CD4-positive, alpha-beta T cell treated with Interleukin-4 for 4 hours (primary cell): ENCODE results near the gene ARHGEF3.
A peak's percentile ranks its signal among the peaks of the same experiment; 100 is the strongest.
"Not testable (repeated sequence)": the region's sequence is repeated elsewhere in the genome, so short reads cannot be mapped to it uniquely, and the experiment has no call there.

Experiments used
- DNase-seq: peaks from one replicate; pipeline ENCODE4 v3.0.0-alpha.2; 2020

The ARHGEF3 gene

GRCh38 chr3:56720849-56721248, 80.9 kb downstream of the ARHGEF3 start:
- DNase-seq, result no peak

DNA sequence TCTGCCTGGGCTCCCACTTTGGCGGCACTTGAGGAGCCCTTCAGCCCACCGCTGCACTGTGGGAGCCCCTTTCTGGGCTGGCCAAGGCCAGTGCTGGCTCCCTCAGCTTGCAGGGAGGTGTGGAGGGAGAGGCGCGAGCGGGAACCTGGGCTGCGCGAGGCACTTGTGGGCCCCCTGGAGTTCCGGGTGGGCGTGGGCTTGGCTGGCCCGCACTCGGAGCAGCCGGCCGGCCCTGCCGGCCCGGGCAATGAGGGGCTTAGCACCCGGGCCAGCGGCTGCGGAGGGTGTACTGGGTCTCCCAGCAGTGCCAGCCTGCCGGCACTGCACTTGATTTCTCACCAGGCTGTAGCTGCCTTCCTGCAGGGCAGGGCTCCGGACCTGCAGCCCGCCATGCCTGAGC, 82.9 kb downstream of the ARHGEF3 start:
- DNase-seq, result not testable (repeated sequence)

DNA sequence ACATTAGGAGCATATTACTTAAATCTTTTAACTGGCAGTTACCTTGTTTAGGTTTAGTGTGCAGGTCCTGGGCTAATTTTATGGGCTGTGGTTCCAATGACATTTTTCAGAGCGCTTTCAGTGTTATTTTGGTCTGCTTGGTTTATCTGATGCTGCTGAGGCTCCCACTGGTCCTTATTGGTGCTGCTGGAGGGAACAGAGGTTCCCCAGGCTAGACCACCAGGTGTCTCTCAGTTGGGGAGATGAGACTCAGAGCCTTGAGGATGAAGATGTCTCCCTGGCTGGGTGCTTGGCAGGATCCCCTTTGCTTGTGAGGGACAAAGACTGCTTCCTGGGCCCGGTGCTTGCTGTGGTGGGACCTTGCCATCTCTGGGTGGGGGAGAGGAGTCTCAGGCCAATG, 90.4 kb downstream of the ARHGEF3 start:
- DNase-seq, result no peak

DNA sequence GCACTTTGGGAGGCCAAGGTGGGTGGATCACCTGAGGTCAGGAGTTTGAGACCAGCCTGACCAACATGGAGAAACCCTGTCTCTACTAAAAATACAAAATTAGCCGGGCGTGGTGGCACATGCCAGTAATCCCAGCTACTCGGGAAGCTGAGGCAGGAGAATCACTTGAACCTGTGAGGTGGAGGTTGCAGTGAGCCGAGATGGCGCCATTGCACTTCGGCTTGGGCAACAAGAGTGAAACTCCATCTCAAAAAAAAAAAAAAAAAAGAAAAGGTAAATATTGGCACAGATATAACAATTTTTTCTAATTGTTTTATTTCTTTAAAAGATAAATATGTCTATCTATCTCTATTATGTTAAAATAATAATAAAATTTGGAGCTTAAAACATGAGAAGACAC, 94.3 kb downstream of the ARHGEF3 start:
- peak; percentile 29 for DNase-seq

- no peak for DNase-seq
Observed at GRCh38 chr3:56706629-56707028, 95.1 kb downstream of the ARHGEF3 start.

- DNase-seq, result no peak
Observed at GRCh38 chr3:56704706-56705105, 97.0 kb downstream of the ARHGEF3 start.

DNA sequence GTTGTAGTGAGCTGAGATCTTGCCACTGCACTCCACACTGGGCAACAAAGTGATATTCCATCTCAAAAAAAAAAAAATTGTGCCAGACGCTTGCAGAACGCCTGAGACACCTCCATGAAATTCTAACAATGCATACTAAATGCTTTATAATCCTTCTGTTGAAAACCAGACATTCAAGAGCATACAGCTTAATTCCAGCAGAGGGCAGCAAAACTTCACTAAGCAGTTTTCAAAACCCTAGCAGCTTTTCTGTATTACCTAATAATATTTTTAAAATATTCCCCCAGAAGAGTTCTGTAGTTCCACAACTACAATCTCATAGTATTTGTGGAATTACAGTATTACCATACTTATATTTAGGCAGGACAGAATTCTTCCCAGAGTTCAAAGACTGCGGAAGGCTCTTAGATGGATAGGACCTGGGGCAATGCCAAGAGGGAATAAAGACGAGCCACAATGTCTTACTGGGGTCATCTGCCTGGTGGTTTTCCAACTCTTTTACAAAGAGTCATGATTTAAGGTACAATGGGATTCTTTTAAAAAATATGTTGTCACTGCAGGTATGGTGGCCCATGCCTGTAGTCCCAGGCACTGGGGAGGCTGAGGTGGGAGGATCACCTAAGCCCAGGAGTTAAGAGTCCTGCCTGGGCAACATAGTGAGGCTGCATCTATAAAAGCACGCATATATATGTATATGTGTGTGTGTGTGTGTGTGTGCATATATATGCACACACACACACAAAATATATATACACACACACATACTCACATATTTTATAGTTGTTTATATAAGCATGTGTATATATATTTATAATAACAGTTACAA, 99.0 kb downstream of the ARHGEF3 start:
- peak; percentile 78 for DNase-seq

- DNase-seq, result no peak
Observed at GRCh38 chr3:56700151-56700550, 101.6 kb downstream of the ARHGEF3 start.

DNA sequence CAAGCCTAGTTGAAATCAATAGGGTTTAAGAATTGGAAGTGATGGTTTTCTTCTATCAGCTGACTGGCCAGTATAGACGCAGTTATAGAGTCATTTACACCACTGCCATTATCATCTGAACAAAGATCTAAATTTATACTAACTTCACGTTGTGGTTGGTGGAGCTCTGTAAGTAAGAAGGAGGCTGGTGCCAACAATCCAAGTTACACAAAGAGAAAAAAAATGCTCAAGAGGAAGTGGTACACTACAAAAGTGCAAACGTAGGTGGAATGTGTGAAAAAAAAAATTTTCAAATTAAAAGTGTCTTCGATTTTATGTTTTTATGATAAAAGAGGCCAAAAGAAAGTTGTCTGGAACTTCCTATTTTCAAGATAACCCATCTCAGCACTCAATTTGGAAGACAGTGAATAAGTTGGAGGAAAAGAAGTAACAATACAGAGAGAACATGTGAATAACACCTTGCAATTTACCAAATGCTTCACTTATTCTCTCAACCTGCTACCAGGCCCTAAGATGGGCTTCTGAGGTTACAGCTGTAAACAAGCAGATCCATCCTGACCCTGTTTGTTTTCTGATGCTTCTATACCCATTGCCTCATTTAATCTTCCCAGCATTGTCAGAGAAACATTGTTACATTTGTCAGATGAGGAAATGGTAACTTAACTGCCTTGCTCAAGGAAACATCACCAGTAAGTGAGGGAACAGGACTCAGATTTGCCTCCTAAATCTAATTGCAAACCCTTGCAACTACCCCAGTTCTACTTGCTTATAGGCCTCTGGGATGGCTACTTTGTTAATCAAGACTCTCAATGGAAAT, 106.7 kb downstream of the ARHGEF3 start:
- peak; percentile 51 for DNase-seq

GRCh38 chr3:56693750-56694149, 108.0 kb downstream of the ARHGEF3 start:
- DNase-seq, result no peak

GRCh38 chr3:56692520-56693433, 109.0 kb downstream of the ARHGEF3 start:
- DNase-seq, result peak; percentile 72

- not testable (repeated sequence) for DNase-seq
Observed at GRCh38 chr3:56692001-56692365, 109.8 kb downstream of the ARHGEF3 start.

- no peak for DNase-seq
Observed at GRCh38 chr3:56691165-56692000, 110.4 kb downstream of the ARHGEF3 start.

DNA sequence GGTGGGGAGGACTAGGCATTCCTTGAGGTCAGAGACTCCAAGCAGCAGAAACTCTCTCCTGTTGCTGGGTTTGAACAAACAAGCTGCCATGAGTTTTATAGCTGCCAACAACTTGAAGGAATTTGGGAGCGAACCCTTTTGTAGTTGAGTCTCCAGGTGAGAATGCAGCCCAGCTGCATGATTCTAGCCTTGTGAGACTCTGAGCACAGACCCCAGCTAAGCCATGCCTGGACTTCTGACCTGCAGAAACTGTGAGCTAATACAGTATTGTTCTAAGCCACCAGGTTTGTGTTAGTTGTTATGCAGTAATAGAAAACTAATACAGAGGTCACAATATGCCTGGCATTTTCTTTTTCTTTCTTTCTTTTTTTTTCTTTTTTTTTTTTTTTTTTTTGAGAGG, 112.4 kb downstream of the ARHGEF3 start:
- no peak for DNase-seq

GRCh38 chr3:56688191-56688590, 113.6 kb downstream of the ARHGEF3 start:
- DNase-seq, result no peak

- no peak for DNase-seq
Observed at GRCh38 chr3:56684029-56684428, 117.7 kb downstream of the ARHGEF3 start.

DNA sequence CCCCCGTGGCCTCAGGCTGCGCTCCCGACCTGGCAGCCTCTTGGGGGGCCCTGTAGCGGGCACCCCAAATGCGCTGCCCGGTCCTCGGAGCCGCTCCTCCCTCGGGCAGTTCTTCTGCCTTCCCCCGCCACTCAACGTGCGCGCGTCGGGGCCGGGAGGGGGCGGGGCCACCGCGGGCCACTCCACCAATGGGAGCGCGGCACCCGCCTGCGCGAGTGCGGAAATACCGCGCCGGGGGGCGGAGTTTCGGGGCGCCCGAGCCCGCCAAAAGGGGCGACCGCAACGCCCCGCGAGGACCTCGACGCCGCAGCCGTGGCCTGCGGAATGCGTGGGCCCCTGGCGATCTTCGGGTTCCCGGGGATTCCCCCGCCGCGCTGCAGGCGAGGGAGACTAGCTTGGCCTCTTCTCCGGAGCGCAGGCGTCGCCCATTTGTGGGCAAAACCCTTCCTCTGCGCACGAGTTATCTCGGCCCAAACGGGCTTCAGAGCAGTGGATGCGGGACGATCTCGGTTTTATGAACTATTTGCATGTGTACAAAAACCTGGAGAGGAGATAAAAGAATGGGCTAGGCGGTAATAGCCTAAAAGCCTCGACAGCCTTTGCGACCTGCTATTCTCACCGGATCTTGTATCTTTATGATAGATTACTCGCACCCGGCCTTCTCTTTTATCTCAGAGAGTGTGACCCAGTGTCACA, 118.5 kb downstream of the ARHGEF3 start, which contains the start of gene TASOR:
TSS of gene TASOR (minus strand) at position 144 of the 696 bp plus-strand sequence. CDS start 259 bp downstream, outside the sequence.
- peak; percentile 86 for DNase-seq

- DNase-seq, result peak; percentile 80
Observed at GRCh38 chr3:56682462-56683121, 119.2 kb downstream of the ARHGEF3 start.

DNA sequence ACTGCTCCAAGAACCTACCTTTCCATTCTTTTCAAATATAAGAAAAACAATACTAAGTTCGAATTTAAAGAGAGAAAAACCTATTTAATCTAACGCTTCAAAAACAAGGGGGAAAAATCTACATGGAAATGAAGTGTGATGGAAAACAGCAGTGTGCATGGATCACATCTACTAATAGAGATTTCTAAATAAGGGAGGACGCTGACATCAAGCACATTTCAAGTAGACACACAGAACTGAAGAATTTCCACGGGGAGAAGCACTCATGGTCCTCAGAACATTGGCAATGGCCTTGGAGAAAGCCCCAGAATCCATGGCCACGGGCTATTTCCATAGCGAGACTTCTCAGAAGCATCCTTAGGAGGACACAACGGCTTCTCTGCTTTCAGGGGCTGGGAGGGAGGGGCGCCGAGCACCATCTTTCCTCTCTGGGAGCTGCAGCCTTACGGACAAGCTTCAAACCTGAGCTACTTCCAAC, 119.7 kb downstream of the ARHGEF3 start:
- no peak for DNase-seq

DNA sequence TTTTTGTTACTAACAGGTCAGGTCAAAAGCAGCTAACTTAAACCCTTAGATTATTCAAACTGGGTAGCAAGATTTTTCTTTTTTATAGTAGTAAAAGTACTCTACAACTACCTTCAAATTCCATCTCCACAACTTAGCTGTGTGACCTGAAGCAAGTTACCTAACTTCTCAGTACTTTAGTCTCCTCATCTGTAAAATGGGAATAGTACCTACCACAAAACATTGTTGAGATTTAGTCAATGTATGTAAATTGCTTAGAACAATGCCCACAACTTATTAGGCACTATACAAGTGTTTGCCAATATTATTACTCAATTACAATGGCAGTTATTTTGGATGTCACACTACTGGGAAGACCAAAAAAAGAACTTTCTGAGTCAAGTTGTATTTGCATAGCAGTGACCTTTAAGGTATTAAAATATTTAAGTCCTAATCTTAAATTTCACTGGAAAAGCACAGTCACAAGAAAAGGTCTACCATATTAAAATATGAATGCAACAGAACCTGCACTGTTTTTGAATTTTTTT, 121.6 kb downstream of the ARHGEF3 start:
- no peak for DNase-seq
